ENCODE results near the gene AMY1A.
"Not testable (repeated sequence)": the region's sequence is repeated elsewhere in the genome, so short reads cannot be mapped to it uniquely, and the experiment has no call there.

The AMY1A gene

DNA sequence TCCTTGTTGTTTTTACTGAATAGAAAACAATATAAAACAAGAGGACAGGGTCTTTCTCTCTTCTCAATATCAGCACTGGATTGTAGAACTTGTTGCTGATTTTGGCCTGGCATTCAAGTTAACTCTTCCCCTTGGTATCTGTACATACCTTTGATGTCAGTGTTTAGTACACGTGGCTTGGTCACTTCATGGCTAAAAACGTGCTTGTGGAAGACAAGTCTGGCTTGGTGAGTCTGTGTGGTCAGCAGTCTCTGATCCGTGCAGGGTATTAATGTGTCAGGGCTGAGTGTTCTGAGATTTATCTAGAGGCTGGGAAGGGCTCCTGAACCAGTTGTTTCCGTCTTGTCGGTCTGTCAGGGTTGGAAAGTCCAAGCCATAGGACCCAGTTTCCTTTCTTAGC is at the start of gene AMY1A:
Gene AMY1A, plus strand, starts transcription at position 301 of the 400 bp plus-strand sequence. CDS start 571 bp downstream, outside the sequence.
- DNase-seq (ENCODE audit: low spot score): not testable (repeated sequence)

DNA sequence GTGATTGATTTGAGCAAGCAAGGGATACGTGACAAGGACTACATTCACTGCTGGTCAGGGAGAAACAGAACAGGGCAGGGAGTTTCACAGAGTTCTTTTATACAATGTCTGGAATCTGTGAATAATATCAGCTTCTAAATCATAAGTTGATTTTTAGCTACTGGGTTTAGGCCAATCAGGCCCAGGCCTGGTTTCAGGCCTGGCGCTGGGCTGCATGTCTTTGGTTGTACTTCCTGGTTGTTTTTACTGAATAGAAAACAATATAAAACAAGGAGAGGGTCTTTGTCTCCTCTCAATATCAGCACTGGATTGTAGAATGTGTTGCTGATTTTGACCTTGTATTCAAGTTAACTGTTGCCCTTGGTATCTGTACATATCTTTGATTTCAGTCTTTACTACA is 39.2 kb upstream of the AMY1A start:
- no peak for DNase-seq (ENCODE audit: low spot score)

DNA sequence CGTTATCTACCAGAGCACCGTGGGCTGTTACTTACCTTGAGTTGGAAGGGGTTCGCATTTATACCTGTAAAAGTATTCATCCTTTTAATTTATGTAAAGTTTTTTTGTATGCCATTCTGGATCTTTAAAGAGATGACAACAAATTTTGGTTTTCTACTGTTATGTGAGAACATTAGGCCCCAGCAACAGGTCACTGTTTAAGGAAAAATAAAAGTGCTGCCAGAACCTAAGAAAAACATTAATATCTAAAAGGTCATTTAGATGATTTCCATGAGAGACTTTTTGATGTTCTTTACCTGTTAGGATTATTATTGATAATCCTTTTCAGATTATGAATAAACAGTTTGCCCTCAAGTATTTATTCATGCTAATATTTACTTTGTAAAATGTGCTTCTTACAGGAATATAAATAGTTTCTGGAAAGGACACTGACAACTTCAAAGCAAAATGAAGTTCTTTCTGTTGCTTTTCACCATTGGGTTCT is 38.5 kb upstream of the AMY1A start, which contains the start of gene AMY2A:
Gene AMY2A, plus strand, starts transcription at position 434 of the 484 bp plus-strand sequence. Its CDS starts 14 bp downstream, at position 448.
- DNase-seq (ENCODE audit: low spot score): not testable (repeated sequence)

DNA sequence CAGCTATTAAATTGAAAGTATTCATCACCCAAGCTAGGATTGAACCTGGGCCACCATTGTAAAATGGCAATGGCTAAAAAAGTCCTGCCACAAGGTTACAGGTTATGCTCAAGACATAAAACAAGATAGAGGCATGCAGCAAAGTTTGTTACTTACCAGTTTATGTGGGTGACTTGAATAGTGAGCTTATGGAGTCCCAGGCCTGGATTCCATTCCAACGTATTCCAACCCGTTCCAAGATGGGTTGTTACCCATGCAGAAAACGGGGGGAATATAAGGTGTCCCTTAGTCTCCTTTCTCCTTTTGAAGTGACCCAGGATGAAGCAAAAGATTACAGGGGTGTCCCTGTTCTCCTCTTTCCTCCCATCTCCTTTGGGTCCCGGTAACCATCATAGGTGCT is 28.1 kb upstream of the AMY1A start:
- not testable (repeated sequence) for DNase-seq (ENCODE audit: low spot score)

DNA sequence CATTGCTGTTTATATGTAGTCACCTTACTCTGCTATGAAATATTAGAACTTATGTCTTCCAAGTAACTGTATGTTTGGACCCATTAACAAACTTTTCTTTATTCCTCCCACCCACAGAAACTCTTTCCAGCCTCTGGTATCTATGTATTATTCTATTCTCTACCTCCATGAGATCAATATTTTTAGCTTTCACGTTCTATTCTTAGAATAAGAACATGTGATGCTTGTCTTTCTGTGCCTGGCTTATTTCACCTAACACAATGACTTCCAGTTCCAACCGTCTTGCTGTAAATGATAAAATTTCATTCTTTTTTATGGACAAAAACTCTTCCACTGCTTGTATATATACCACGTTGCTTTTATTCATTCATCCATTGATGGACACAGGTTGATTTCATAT is 14.4 kb upstream of the AMY1A start:
- DNase-seq (ENCODE audit: low spot score): not testable (repeated sequence)

DNA sequence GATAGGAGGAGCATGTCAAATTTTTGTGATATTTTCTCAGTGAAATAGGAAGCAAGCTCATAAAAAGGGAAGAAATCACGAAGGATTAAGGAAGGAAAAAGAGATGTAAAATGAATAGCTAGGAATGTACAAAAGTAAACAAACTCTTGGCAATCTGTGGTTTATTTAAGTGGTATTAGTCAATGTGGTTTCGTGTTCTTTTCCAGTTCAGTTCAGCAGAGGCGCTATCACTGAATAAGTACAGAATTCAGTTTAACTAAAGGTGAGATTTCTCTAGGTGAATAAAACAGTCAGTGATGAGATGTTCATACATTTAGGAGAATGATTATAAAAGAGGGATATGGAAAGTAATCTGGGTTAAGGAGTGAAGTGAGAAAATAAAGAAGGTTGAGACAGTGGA is 11.7 kb upstream of the AMY1A start:
- not testable (repeated sequence) for DNase-seq (ENCODE audit: low spot score)

DNA sequence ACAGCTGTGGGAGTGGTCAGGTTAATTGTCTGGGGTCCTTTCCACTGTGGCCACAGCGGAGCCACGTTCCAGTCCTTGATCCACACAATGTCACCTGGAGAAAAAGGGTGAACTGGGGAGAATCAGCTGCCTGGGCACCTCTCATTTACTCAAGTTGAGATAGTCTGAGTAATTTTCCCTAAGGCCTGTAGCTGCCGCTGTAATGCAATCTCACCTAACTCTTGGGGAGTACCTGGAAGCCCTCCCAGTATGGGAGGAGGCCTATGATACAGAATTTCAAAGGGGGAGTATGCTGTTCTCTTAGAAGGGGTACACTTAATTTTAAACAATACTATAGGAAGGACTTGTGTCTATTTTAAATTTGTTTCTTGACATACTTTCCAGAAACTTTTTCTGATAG is 5.3 kb upstream of the AMY1A start:
- not testable (repeated sequence) for DNase-seq (ENCODE audit: low spot score)

DNA sequence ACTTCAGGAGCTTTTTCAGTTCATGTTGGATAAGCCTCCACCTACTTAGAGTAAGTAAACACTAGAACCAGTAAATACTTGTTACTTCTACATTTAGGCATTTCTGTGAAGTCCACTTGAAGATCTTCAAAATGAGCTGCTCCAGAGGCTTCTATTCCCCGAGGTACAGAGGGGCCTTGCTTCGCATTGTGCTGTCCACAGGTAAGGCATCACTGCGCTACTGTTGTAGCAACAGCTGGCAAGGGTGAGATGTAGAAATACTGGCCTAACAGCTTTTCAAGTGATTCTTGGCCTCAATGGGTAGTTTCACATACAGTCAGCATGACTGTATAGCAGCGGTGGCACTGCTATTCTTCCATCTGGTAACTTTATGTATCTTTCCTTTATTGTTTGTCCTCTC is 4.7 kb upstream of the AMY1A start:
- not testable (repeated sequence) for DNase-seq (ENCODE audit: low spot score)

DNA sequence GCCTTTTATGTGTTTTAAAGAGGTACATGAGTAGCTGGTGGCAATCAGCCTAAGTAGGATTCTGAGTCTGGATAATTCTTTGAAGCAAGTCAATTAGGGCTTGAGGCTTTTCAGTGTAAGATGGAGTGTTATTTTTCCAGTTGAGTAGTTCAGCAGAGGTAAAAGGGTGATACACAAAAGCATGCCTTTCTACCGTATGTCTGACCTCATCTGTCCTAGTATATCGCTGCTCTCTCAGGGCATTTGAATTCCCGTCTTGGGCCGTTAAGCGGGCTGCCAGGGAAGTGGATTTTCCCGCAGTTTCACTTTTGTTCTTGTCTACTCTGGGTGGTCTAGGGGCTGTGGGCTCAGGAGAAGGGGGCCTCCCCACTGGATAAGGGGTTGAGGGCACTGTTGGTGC is 1.4 kb upstream of the AMY1A start:
- not testable (repeated sequence) for DNase-seq (ENCODE audit: low spot score)

DNA sequence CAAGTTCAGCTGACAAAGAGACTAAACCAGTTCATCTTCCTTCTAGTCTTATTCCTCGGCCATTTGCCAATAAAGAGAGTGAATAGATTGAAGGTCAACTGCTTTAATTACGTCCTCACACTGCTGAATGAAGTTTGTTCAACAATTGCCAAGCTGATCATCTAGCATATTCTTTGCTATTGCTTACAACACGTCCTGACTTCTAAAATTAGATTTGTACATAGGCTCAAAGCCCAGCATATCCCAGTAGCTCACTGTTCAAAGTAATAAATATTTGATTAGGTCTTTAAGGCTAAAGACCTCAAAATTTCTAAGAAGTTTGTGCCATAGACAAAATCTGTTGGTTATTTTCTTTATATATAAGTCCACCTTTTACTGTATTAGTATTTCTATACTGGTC is 20.8 kb downstream of the AMY1A start:
- not testable (repeated sequence) for DNase-seq (ENCODE audit: low spot score)

DNA sequence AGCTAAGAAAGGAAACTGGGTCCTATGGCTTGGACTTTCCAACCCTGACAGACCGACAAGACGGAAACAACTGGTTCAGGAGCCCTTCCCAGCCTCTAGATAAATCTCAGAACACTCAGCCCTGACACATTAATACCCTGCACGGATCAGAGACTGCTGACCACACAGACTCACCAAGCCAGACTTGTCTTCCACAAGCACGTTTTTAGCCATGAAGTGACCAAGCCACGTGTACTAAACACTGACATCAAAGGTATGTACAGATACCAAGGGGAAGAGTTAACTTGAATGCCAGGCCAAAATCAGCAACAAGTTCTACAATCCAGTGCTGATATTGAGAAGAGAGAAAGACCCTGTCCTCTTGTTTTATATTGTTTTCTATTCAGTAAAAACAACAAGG is 40.5 kb downstream of the AMY1A start, which contains the start of gene AMY1B:
Gene AMY1B, minus strand, starts transcription at position 101 of the 400 bp plus-strand sequence. CDS start 571 bp downstream, outside the sequence.
- DNase-seq (ENCODE audit: low spot score): not testable (repeated sequence)

DNA sequence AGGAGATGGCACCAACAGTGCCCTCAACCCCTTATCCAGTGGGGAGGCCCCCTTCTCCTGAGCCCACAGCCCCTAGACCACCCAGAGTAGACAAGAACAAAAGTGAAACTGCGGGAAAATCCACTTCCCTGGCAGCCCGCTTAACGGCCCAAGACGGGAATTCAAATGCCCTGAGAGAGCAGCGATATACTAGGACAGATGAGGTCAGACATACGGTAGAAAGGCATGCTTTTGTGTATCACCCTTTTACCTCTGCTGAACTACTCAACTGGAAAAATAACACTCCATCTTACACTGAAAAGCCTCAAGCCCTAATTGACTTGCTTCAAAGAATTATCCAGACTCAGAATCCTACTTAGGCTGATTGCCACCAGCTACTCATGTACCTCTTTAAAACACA is 41.9 kb downstream of the AMY1A start:
- not testable (repeated sequence) for DNase-seq (ENCODE audit: low spot score)

DNA sequence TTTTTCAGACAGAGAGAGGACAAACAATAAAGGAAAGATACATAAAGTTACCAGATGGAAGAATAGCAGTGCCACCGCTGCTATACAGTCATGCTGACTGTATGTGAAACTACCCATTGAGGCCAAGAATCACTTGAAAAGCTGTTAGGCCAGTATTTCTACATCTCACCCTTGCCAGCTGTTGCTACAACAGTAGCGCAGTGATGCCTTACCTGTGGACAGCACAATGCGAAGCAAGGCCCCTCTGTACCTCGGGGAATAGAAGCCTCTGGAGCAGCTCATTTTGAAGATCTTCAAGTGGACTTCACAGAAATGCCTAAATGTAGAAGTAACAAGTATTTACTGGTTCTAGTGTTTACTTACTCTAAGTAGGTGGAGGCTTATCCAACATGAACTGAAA is 45.1 kb downstream of the AMY1A start:
- DNase-seq (ENCODE audit: low spot score): not testable (repeated sequence)

DNA sequence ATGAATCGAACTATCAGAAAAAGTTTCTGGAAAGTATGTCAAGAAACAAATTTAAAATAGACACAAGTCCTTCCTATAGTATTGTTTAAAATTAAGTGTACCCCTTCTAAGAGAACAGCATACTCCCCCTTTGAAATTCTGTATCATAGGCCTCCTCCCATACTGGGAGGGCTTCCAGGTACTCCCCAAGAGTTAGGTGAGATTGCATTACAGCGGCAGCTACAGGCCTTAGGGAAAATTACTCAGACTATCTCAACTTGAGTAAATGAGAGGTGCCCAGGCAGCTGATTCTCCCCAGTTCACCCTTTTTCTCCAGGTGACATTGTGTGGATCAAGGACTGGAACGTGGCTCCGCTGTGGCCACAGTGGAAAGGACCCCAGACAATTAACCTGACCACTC is 45.7 kb downstream of the AMY1A start:
- DNase-seq (ENCODE audit: low spot score): not testable (repeated sequence)

DNA sequence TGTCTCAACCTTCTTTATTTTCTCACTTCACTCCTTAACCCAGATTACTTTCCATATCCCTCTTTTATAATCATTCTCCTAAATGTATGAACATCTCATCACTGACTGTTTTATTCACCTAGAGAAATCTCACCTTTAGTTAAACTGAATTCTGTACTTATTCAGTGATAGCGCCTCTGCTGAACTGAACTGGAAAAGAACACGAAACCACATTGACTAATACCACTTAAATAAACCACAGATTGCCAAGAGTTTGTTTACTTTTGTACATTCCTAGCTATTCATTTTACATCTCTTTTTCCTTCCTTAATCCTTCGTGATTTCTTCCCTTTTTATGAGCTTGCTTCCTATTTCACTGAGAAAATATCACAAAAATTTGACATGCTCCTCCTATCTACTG is 52.1 kb downstream of the AMY1A start:
- not testable (repeated sequence) for DNase-seq (ENCODE audit: low spot score)

DNA sequence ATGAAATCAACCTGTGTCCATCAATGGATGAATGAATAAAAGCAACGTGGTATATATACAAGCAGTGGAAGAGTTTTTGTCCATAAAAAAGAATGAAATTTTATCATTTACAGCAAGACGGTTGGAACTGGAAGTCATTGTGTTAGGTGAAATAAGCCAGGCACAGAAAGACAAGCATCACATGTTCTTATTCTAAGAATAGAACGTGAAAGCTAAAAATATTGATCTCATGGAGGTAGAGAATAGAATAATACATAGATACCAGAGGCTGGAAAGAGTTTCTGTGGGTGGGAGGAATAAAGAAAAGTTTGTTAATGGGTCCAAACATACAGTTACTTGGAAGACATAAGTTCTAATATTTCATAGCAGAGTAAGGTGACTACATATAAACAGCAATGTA is 54.8 kb downstream of the AMY1A start:
- DNase-seq (ENCODE audit: low spot score): not testable (repeated sequence)
